Measurements from ENCODE around the gene FAM53B.
A peak's percentile ranks its signal among the peaks of the same experiment; 100 is the strongest.

The FAM53B gene

GRCh38 chr10:124728071-124728829 is 15.9 kb downstream of the FAM53B start:
- no peak for DNase-seq (ENCODE audit: low spot score)

GRCh38 chr10:124727361-124727960 is 16.7 kb downstream of the FAM53B start:
- no peak for DNase-seq (ENCODE audit: low spot score)

GRCh38 chr10:124725791-124726190 is 18.4 kb downstream of the FAM53B start:
- no peak for DNase-seq (ENCODE audit: low spot score)

- no peak for DNase-seq (ENCODE audit: low spot score)
These were observed 19.0 kb downstream of the FAM53B start for GRCh38 chr10:124725171-124725631.

GRCh38 chr10:124724279-124725027 is 19.7 kb downstream of the FAM53B start:
- no peak for DNase-seq (ENCODE audit: low spot score)

GRCh38 chr10:124723826-124724225 is 20.4 kb downstream of the FAM53B start:
- no peak for DNase-seq (ENCODE audit: low spot score)

GRCh38 chr10:124722798-124723783 is 21.1 kb downstream of the FAM53B start:
- no peak for DNase-seq (ENCODE audit: low spot score)

- peak; percentile 78 for DNase-seq (ENCODE audit: low spot score)
These were observed 22.7 kb downstream of the FAM53B start for GRCh38 chr10:124721330-124722045.

GRCh38 chr10:124719213-124719851 is 24.8 kb downstream of the FAM53B start:
- peak; percentile 79 for DNase-seq (ENCODE audit: low spot score)

- DNase-seq (ENCODE audit: low spot score), result peak; percentile 57
These were observed 26.1 kb downstream of the FAM53B start for GRCh38 chr10:124717911-124718741.

- DNase-seq (ENCODE audit: low spot score), result no peak
These were observed 27.0 kb downstream of the FAM53B start for GRCh38 chr10:124717041-124717757.

GRCh38 chr10:124716369-124716768 is 27.8 kb downstream of the FAM53B start:
- peak; percentile 21 for DNase-seq (ENCODE audit: low spot score)

GRCh38 chr10:124715439-124715838 is 28.7 kb downstream of the FAM53B start:
- no peak for DNase-seq (ENCODE audit: low spot score)

GRCh38 chr10:124713679-124714255 is 30.4 kb downstream of the FAM53B start:
- DNase-seq (ENCODE audit: low spot score), result no peak

GRCh38 chr10:124712704-124713407 is 31.3 kb downstream of the FAM53B start:
- DNase-seq (ENCODE audit: low spot score), result no peak

- no peak for DNase-seq (ENCODE audit: low spot score)
These were observed 33.0 kb downstream of the FAM53B start for GRCh38 chr10:124711145-124711544.

- DNase-seq (ENCODE audit: low spot score), result no peak
These were observed 33.8 kb downstream of the FAM53B start for GRCh38 chr10:124710266-124710881.
